Progenitor cell of endocrine pancreas (in vitro differentiated cells): ENCODE measurements around the gene CCDC120. TPM values are rescaled to one million over a fixed set of nuclear protein-coding genes. Genes with fewer than 3 reads are reported as not detected.

Experiments
- DNase-seq: peaks from one replicate; pipeline ENCODE4 v3.0.0; 2021; ENCODE audit warnings: low spot score; ENCODE audit not compliant: unreplicated experiment
- H3K27ac Mint-ChIP-seq: 2 replicates; pipeline ENCODE4 v1.8.0; 2021; ENCODE audit warnings: mild to moderate bottlenecking, moderate library complexity, mixed read lengths
- H3K27me3 Mint-ChIP-seq: 2 replicates; pipeline ENCODE4 v1.8.0; 2021; ENCODE audit warnings: mixed read lengths
- H3K36me3 Mint-ChIP-seq: 2 replicates; pipeline ENCODE4 v1.8.0; 2022; ENCODE audit warnings: mixed read lengths; ENCODE audit not compliant: insufficient read depth
- H3K4me1 Mint-ChIP-seq: 2 replicates; pipeline ENCODE4 v1.8.0; 2021; ENCODE audit warnings: low read depth, mixed read lengths
- H3K4me3 Mint-ChIP-seq: 2 replicates; pipeline ENCODE4 v1.8.0; 2021; ENCODE audit warnings: low read depth, mild to moderate bottlenecking, moderate library complexity, mixed read lengths
- H3K9me3 Mint-ChIP-seq: 2 replicates; pipeline ENCODE4 v1.8.0; 2021; ENCODE audit warnings: low read depth, mixed read lengths
- CTCF ChIP-seq: fragments of 200-600 bp; sonication (generic); IDR thresholded peaks from one replicate; pipeline ENCODE4 v1.5.0; 2021; ENCODE audit warnings: antibody characterized with exemption, mild to moderate bottlenecking; ENCODE audit not compliant: unreplicated experiment
- total RNA-seq: library from RNA; stranded (reverse); gene quantifications from 2 replicates; pipeline ENCODE4 v1.2.1, GENCODE V29; 2021

Gene CCDC120
- total RNA-seq, 1 donor from 2014 or later: 27.1 TPM

DNA sequence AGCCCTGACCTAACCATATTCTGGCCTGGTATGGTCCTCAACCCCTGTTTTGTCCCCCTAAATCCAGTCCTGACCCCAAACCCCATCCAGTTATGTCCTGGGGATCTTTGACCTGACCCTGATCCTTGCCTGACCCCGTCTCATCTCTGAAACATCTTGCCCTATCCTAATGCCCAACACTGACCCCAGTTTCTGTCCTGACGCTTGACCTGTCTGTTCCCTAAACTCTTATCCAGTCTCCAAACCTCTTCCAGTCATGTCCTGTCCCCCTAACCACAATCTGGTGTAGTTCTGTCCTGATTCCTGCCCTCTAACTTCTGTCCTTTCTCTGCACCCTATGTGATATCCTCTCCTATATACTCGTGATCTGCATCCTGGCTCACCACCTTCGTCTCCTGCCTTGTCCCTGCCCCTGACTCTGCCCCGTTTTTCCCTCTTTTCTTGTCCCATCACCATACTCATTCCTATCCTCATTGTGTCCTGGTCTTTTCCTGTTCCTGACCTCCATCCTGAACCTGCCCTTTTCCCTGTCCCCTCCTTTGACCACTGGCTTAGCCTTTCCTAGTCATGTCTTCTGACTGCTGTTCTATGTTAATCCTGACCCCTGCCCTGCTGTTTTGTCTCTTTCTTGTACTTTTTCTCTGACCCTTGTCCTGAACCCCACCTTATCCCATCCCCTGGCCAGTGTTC is 4.6 kb upstream of the CCDC120 start:
- peak overlapping the region; percentile 64 for H3K27ac Mint-ChIP-seq

GRCh38 chrX:49059201-49059600 is 402 bp downstream of the CCDC120 start:
- Mint-ChIP-seq H3K4me1 (peaks cover 11% of the 10 kb centered on the region), H3K4me3 (peak overlapping the region; percentile 81), H3K27me3 (no peaks in the 10 kb centered on the region), H3K27ac (peak overlapping the region; percentile 89), H3K36me3 (peaks cover 8% of the 10 kb centered on the region), H3K9me3 (peaks cover 13% of the 10 kb centered on the region)
- DNase-seq: no peak
- TF ChIP-seq CTCF: no peak

More for the DNA sequence above, 4.6 kb upstream of the CCDC120 start:
- Mint-ChIP-seq H3K4me1 (peaks cover 12% of the 10 kb centered on the region), H3K36me3 (peaks cover 4% of the 10 kb centered on the region), H3K9me3 (peaks cover 29% of the 10 kb centered on the region), H3K4me3 (peak overlapping the region; percentile 86), H3K27me3 (no peaks in the 10 kb centered on the region)
- no peak for DNase-seq
- TF ChIP-seq CTCF: no peak

- H3K9me3 Mint-ChIP-seq: peaks cover 8% of the 10 kb centered on the region
Observed at GRCh38 chrX:49059681-49060085, 884 bp downstream of the CCDC120 start.

GRCh38 chrX:49060914-49061313 is 2.1 kb downstream of the CCDC120 start:
- Mint-ChIP-seq H3K27ac (peak overlapping the region; percentile 63), H3K4me3 (no peak overlapping the region), H3K9me3 (peaks cover 1% of the 10 kb centered on the region), H3K4me1 (peaks cover 3% of the 10 kb centered on the region), H3K36me3 (peaks cover 6% of the 10 kb centered on the region), H3K27me3 (no peaks in the 10 kb centered on the region)
- TF ChIP-seq CTCF: no peak
- DNase-seq: no peak

More at GRCh38 chrX:49059681-49060085, 884 bp downstream of the CCDC120 start:
- Mint-ChIP-seq H3K4me3 (peak overlapping the region; percentile 81), H3K4me1 (peaks cover 7% of the 10 kb centered on the region), H3K27ac (peak overlapping the region; percentile 89), H3K27me3 (no peaks in the 10 kb centered on the region), H3K36me3 (peaks cover 6% of the 10 kb centered on the region)
- no peak for TF ChIP-seq CTCF
- DNase-seq: no peak

GRCh38 chrX:49061490-49061889 is 2.7 kb downstream of the CCDC120 start:
- Mint-ChIP-seq H3K4me1 (peaks cover 3% of the 10 kb centered on the region), H3K27ac (no peak overlapping the region), H3K27me3 (no peaks in the 10 kb centered on the region), H3K36me3 (peaks cover 8% of the 10 kb centered on the region), H3K4me3 (no peak overlapping the region), H3K9me3 (no peaks in the 10 kb centered on the region)
- no peak for TF ChIP-seq CTCF
- no peak for DNase-seq
